WTC11 (cell line): ENCODE data around the gene CIART.
"Not testable (repeated sequence)": the region's sequence is repeated elsewhere in the genome, so short reads cannot be mapped to it uniquely, and the experiment has no call there.

Experiments
- GABPB1 ChIP-seq: sonication (generic); formaldehyde crosslinking; IDR thresholded peaks from 2 replicates; pipeline ENCODE4 v1.8.1; 2023; ENCODE audit warnings: mild to moderate bottlenecking, missing genetic modification reagents
- SOX15 ChIP-seq: fragments of 250-450 bp; sonication (Bioruptor Pico); IDR thresholded peaks from 2 replicates; pipeline ENCODE4 v1.9.0; 2021; ENCODE audit warnings: mild to moderate bottlenecking
- TF ChIP-seq, protein P1 (sequence below): sonication (generic); formaldehyde crosslinking; IDR thresholded peaks from 2 replicates; pipeline ENCODE4 v1.8.0; 2022; ENCODE audit warnings: mild to moderate bottlenecking, missing genetic modification reagents
- TF ChIP-seq, protein P2 (sequence below): fragments of 200-600 bp; IDR thresholded peaks from 2 replicates; pipeline ENCODE4 v1.8.0; 2022; ENCODE audit warnings: antibody characterized with exemption
- TF ChIP-seq, protein P3 (sequence below): sonication (generic); formaldehyde crosslinking; IDR thresholded peaks from 2 replicates; pipeline ENCODE4 v1.8.0; 2022; ENCODE audit warnings: mild to moderate bottlenecking, missing genetic modification reagents
- TF ChIP-seq, protein P4 (sequence below): sonication (generic); formaldehyde crosslinking; IDR thresholded peaks from 2 replicates; pipeline ENCODE4 v1.8.1; 2023; ENCODE audit warnings: mild to moderate bottlenecking, missing genetic modification reagents

DNA sequence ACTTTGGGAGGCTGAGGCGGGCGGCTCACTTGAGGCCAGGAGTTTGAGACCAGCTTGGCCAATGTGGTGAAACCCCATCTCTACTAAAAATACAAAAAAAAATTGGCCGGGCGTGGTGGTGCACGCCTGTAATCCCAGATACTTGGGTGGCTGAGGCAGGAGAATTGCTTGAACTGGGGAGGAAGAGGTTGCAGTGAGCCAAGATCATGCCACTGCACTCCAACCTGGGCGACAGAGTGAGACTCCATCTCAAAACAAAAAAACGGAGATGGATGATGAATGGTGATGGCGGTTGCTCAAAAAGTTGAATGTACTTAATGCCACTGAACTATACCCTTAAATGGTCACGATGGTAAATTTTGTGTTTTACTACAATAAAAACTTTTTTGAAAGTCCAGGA, 26.2 kb downstream of the CIART start:
- TF ChIP-seq GABPB1; SOX15 (CRISPR knock-in tag): not testable (repeated sequence)
- TF ChIP-seq, protein P1, sequence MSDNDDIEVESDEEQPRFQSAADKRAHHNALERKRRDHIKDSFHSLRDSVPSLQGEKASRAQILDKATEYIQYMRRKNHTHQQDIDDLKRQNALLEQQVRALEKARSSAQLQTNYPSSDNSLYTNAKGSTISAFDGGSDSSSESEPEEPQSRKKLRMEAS (CRISPR knock-in tag) = not testable (repeated sequence)
- TF ChIP-seq, protein P2, sequence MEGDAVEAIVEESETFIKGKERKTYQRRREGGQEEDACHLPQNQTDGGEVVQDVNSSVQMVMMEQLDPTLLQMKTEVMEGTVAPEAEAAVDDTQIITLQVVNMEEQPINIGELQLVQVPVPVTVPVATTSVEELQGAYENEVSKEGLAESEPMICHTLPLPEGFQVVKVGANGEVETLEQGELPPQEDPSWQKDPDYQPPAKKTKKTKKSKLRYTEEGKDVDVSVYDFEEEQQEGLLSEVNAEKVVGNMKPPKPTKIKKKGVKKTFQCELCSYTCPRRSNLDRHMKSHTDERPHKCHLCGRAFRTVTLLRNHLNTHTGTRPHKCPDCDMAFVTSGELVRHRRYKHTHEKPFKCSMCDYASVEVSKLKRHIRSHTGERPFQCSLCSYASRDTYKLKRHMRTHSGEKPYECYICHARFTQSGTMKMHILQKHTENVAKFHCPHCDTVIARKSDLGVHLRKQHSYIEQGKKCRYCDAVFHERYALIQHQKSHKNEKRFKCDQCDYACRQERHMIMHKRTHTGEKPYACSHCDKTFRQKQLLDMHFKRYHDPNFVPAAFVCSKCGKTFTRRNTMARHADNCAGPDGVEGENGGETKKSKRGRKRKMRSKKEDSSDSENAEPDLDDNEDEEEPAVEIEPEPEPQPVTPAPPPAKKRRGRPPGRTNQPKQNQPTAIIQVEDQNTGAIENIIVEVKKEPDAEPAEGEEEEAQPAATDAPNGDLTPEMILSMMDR = not testable (repeated sequence)
- TF ChIP-seq, protein P3, sequence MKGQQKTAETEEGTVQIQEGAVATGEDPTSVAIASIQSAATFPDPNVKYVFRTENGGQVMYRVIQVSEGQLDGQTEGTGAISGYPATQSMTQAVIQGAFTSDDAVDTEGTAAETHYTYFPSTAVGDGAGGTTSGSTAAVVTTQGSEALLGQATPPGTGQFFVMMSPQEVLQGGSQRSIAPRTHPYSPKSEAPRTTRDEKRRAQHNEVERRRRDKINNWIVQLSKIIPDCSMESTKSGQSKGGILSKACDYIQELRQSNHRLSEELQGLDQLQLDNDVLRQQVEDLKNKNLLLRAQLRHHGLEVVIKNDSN (CRISPR knock-in tag) = not testable (repeated sequence)
- TF ChIP-seq, protein P4, sequence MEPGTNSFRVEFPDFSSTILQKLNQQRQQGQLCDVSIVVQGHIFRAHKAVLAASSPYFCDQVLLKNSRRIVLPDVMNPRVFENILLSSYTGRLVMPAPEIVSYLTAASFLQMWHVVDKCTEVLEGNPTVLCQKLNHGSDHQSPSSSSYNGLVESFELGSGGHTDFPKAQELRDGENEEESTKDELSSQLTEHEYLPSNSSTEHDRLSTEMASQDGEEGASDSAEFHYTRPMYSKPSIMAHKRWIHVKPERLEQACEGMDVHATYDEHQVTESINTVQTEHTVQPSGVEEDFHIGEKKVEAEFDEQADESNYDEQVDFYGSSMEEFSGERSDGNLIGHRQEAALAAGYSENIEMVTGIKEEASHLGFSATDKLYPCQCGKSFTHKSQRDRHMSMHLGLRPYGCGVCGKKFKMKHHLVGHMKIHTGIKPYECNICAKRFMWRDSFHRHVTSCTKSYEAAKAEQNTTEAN (CRISPR knock-in tag) = not testable (repeated sequence)
